ENCODE results near the gene DAPK2.

Gene DAPK2

DNA sequence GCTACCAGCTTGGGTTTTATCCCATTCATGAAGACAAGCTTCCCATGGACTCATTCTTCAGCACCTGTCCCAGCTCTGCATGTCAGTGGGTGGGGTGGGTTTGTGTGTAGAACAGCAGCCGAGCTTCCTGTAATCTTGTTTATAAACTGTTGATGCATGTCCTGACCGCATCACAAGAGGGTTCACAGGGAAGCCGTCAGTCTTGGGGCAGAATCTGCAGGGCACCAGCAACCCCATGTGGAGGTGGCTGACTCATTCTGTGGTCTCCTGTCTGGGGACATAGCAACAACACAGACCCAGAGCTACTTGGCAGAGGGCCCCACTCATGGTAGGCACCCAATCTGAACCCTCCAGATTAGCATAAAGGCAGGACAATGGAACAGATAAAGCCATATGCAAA lies 35.6 kb downstream of the DAPK2 start:
- no peak overlapping the region for H2AFZ ChIP-seq (ENCODE audit: low read depth, low read length)
- no peaks in the 10 kb centered on the region for H3K9me3 ChIP-seq (ENCODE audit: insufficient read depth, low read length)
- no peaks in the 10 kb centered on the region for H3K27me3 ChIP-seq (ENCODE audit: low read depth, low read length)
- H3K79me2 ChIP-seq (ENCODE audit: low read length), result peaks cover 2% of the 10 kb centered on the region; the same call in 1 of the 2 replicates
- H3K4me2 ChIP-seq (ENCODE audit: low read length), result peak overlapping the region; percentile 87
- H3K36me3 ChIP-seq (replicated peaks; ENCODE audit: low read depth, low read length), result no peaks in the 10 kb centered on the region
- H3K4me3 ChIP-seq (ENCODE audit: low read length), result peak overlapping the region; percentile 57
- peak overlapping the region; percentile 67 for H3K9ac ChIP-seq (ENCODE audit: low read length)
- peak overlapping the region; percentile 96 for H3K27ac ChIP-seq (ENCODE audit: low read length)
- peaks cover 59% of the 10 kb centered on the region for H3K4me1 ChIP-seq (ENCODE audit: low read length)
- TF ChIP-seq, protein P1, sequence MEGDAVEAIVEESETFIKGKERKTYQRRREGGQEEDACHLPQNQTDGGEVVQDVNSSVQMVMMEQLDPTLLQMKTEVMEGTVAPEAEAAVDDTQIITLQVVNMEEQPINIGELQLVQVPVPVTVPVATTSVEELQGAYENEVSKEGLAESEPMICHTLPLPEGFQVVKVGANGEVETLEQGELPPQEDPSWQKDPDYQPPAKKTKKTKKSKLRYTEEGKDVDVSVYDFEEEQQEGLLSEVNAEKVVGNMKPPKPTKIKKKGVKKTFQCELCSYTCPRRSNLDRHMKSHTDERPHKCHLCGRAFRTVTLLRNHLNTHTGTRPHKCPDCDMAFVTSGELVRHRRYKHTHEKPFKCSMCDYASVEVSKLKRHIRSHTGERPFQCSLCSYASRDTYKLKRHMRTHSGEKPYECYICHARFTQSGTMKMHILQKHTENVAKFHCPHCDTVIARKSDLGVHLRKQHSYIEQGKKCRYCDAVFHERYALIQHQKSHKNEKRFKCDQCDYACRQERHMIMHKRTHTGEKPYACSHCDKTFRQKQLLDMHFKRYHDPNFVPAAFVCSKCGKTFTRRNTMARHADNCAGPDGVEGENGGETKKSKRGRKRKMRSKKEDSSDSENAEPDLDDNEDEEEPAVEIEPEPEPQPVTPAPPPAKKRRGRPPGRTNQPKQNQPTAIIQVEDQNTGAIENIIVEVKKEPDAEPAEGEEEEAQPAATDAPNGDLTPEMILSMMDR (IDR thresholded peaks at IDR 0.05; ENCODE audit: low read depth, low read length), result peak; percentile 75
- no peak for TF ChIP-seq EZH2phosphoT487 (IDR thresholded peaks at IDR 0.05; ENCODE audit: low read depth)
- no peaks in the 10 kb centered on the region for H4K20me1 ChIP-seq (ENCODE audit: insufficient read depth, low read length)

DNA sequence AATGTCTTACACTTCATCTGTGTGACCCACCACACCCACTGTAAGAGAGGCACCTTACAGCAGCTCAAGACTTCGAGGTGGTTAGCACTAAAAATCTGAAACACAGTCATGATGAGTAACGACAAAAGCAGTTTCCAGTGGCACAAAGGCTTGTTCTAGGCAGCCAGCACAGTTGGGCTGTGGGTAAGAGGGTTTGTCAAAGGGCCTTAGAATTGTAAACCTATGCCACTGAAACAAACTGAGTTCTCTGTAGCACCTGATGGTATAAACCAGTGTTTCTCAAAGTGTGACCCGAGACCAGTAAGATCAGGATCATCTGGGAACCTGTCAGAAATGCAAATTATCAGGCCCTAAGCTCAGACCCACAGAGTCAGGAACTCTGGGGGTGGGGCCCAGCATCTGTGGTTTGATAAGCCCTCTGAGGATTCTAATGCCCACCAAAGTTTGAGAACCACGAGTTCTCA lies 36.5 kb downstream of the DAPK2 start:
- peaks cover 2% of the 10 kb centered on the region; the same call in 1 of the 2 replicates for H3K79me2 ChIP-seq (ENCODE audit: low read length)
- peak overlapping the region; percentile 67 for H3K9ac ChIP-seq (ENCODE audit: low read length)
- peaks cover 59% of the 10 kb centered on the region for H3K4me1 ChIP-seq (ENCODE audit: low read length)
- H3K9me3 ChIP-seq (ENCODE audit: insufficient read depth, low read length), result no peaks in the 10 kb centered on the region
- H3K27ac ChIP-seq (ENCODE audit: low read length), result peak overlapping the region; percentile 96
- peak overlapping the region; percentile 57 for H3K4me3 ChIP-seq (ENCODE audit: low read length)
- H2AFZ ChIP-seq (ENCODE audit: low read depth, low read length), result no peak overlapping the region
- H3K4me2 ChIP-seq (ENCODE audit: low read length), result peak overlapping the region; percentile 87
- TF ChIP-seq EZH2phosphoT487 (IDR thresholded peaks at IDR 0.05; ENCODE audit: low read depth), result no peak
- TF ChIP-seq, protein P1 (IDR thresholded peaks at IDR 0.05; ENCODE audit: low read depth, low read length), result no peak
- no peaks in the 10 kb centered on the region for H4K20me1 ChIP-seq (ENCODE audit: insufficient read depth, low read length)
- peaks cover 2% of the 10 kb centered on the region for H3K36me3 ChIP-seq (replicated peaks; ENCODE audit: low read depth, low read length)
- no peaks in the 10 kb centered on the region for H3K27me3 ChIP-seq (ENCODE audit: low read depth, low read length)

DNA sequence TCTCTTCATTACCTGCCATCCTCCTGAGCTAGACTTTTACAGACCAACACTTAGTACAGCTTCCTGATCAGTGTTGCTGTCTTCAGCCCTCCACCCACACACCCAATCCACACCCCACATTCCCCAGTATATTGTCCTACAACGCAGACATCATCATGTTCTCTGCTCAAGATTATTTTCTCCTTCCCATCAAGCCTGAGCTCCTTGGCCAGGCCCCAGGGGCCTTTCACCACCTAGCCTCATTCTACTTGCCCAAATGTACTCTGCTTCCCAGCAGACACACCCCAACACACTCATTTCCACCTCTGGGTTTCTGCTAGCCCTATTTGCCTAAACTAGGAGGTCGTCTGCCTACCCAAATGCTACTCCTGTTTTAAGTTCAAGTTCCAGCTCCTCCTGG lies 37.0 kb downstream of the DAPK2 start:
- H3K9me3 ChIP-seq (ENCODE audit: insufficient read depth, low read length), result no peaks in the 10 kb centered on the region
- peaks cover 59% of the 10 kb centered on the region for H3K4me1 ChIP-seq (ENCODE audit: low read length)
- peak overlapping the region; percentile 96 for H3K27ac ChIP-seq (ENCODE audit: low read length)
- H3K79me2 ChIP-seq (ENCODE audit: low read length), result peaks cover 2% of the 10 kb centered on the region; the same call in 1 of the 2 replicates
- H3K4me3 ChIP-seq (ENCODE audit: low read length), result peak overlapping the region; percentile 45
- H3K9ac ChIP-seq (ENCODE audit: low read length), result peak overlapping the region; percentile 67
- peaks cover 3% of the 10 kb centered on the region for H3K36me3 ChIP-seq (replicated peaks; ENCODE audit: low read depth, low read length)
- H2AFZ ChIP-seq (ENCODE audit: low read depth, low read length), result no peak overlapping the region
- TF ChIP-seq, protein P1 (IDR thresholded peaks at IDR 0.05; ENCODE audit: low read depth, low read length), result no peak
- TF ChIP-seq EZH2phosphoT487 (IDR thresholded peaks at IDR 0.05; ENCODE audit: low read depth), result no peak
- H3K4me2 ChIP-seq (ENCODE audit: low read length), result peak overlapping the region; percentile 87
- H4K20me1 ChIP-seq (ENCODE audit: insufficient read depth, low read length), result no peaks in the 10 kb centered on the region
- H3K27me3 ChIP-seq (ENCODE audit: low read depth, low read length), result no peaks in the 10 kb centered on the region

DNA sequence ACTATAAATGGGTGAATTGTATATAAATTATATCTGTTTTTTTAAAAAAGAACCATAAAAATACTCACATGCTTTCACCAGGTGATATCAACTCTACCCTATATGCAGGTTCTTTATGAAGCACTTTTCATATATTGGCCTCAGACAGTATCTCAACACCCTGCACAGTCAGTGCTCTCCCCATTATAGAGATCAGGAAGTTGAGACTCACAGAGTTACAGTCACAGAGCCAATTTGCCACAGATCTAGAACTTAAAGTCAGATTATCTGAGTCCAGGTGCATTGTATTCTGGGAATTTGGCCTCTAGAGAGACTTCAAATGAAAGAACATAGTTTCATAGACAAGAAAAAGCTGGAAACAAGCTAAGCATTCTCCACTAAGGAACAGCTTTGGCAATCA lies 38.1 kb downstream of the DAPK2 start:
- peaks cover 50% of the 10 kb centered on the region for H3K4me1 ChIP-seq (ENCODE audit: low read length)
- no peaks in the 10 kb centered on the region for H3K9me3 ChIP-seq (ENCODE audit: insufficient read depth, low read length)
- no peaks in the 10 kb centered on the region for H3K27me3 ChIP-seq (ENCODE audit: low read depth, low read length)
- H3K79me2 ChIP-seq (ENCODE audit: low read length), result peaks cover 2% of the 10 kb centered on the region; the same call in 1 of the 2 replicates
- H3K36me3 ChIP-seq (replicated peaks; ENCODE audit: low read depth, low read length), result peaks cover 3% of the 10 kb centered on the region
- no peaks in the 10 kb centered on the region for H4K20me1 ChIP-seq (ENCODE audit: insufficient read depth, low read length)
- no peak overlapping the region for H3K4me3 ChIP-seq (ENCODE audit: low read length)
- H3K4me2 ChIP-seq (ENCODE audit: low read length), result peak overlapping the region; percentile 87; the same call in 1 of the 2 replicates
- H3K9ac ChIP-seq (ENCODE audit: low read length), result no peak overlapping the region; the same call in 1 of the 2 replicates
- H2AFZ ChIP-seq (ENCODE audit: low read depth, low read length), result no peak overlapping the region
- H3K27ac ChIP-seq (ENCODE audit: low read length), result peak overlapping the region; percentile 96; the same call in 1 of the 2 replicates
- TF ChIP-seq EZH2phosphoT487 (IDR thresholded peaks at IDR 0.05; ENCODE audit: low read depth), result no peak
- TF ChIP-seq, protein P1 (IDR thresholded peaks at IDR 0.05; ENCODE audit: low read depth, low read length), result no peak

Data from OCI-LY3 (cell line).